ENCODE results near the gene ASIC3.

The ASIC3 gene

GRCh38 chr7:151068069-151068773, 19.9 kb downstream of the ASIC3 start:
- FAIRE-seq (no peak), DNase-seq (ENCODE audit: extremely low spot score, insufficient read length, low read depth) (no peak)

- DNase-seq (ENCODE audit: extremely low spot score, insufficient read length, low read depth) (no peak), FAIRE-seq (no peak)
Measured at GRCh38 chr7:151069841-151070573, 21.7 kb downstream of the ASIC3 start.

DNA sequence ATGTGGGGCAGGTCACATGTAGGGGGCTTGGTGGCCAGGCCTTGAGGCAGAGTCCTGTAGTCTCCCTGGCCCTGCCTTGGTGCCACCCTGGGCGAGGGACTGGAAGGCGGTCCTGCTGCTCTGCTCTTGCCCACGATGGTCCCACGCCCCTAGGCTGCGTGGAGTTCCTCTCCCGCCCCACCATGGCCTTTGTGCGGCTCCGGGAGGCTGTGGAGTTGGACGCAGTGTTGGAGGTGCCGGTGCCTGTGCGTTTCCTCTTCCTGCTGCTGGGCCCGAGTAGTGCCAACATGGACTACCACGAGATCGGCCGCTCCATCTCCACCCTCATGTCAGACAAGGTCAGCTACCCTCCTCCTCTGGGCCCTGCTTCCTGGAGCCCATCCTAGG, 22.2 kb downstream of the ASIC3 start:
- FAIRE-seq (no peak), DNase-seq (ENCODE audit: extremely low spot score, insufficient read length, low read depth) (no peak)

DNA sequence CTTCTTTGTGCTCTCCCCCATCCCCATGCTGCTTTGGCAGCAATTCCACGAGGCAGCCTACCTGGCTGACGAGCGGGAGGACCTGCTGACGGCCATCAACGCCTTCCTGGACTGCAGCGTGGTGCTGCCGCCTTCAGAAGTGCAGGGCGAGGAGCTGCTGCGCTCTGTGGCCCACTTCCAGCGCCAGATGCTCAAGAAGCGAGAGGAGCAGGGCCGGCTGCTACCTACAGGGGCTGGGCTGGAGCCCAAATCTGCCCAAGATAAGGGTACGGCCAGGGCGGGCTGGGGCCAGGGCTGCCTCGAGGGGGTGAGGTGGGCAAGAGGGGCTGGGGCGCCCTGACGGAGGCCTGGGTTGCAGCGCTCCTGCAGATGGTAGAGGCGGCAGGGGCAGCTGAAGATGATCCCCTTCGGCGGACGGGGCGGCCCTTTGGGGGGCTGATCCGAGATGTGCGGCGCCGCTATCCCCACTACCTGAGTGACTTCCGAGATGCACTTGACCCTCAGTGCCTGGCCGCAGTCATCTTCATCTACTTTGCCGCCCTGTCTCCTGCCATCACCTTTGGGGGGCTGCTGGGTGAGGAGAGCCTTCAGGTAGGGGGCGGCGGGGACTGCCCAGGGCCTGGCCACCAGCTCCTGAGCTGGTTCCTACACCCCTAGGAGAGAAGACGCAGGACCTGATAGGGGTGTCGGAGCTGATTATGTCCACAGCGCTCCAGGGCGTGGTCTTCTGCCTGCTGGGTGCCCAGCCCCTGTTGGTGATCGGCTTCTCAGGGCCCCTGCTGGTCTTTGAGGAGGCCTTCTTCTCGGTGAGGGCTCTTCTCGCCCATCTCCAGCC, 22.9 kb downstream of the ASIC3 start:
- DNase-seq (ENCODE audit: extremely low spot score, insufficient read length, low read depth) (no peak), FAIRE-seq (no peak)

GRCh38 chr7:151073990-151074389, 25.7 kb downstream of the ASIC3 start:
- no peak for DNase-seq (ENCODE audit: extremely low spot score, insufficient read length, low read depth)
- no peak for FAIRE-seq

DNA sequence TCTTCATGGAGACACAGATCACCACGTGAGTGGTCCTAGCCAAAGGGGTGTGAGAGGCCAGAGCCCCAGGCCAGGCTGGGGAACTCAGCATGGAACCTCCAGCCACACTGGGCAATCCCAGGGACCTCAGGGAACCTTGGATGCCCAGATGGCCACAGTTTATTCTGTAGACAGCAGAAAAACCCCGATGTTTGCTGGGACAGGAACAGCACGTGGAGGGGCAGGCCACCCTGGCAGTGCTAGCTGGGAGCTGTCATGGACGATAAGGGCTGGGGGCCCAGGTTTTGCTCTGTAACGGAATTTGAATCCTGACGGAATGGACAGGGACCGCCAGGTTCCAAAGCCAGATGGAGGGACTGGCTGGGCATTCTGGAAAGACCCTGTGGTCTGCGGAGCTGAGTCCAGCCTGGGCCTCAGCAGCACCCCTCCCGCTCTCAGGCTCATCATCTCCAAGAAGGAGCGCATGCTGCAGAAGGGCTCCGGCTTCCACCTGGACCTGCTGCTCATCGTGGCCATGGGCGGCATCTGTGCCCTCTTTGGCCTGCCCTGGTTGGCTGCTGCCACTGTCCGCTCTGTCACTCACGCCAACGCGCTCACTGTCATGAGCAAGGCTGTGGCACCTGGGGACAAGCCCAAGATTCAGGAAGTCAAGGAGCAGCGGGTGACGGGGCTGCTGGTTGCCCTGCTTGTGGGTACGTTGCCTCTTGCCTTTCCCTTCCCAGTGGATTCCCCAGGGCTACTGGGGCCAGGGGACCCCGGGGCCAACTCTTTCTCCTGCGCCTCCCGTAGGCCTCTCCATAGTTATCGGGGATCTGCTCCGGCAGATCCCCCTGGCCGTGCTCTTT, 26.7 kb downstream of the ASIC3 start:
- DNase-seq (ENCODE audit: extremely low spot score, insufficient read length, low read depth) (no peak), FAIRE-seq (no peak)

DNA sequence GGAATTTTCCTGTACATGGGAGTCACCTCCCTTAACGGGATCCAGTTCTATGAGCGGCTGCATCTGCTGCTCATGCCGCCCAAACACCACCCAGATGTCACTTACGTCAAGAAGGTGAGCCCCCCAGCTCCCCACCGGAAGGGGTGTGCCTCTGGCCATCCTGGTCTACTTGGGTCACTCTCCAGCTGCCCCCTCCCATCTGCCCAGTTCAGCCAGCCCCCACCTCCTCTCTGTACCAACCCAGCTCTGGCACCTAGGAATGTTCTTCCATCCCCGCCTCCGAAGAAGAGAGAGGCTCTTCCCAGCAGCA, 27.3 kb downstream of the ASIC3 start:
- DNase-seq (ENCODE audit: extremely low spot score, insufficient read length, low read depth), result no peak
- FAIRE-seq, result no peak

DNA sequence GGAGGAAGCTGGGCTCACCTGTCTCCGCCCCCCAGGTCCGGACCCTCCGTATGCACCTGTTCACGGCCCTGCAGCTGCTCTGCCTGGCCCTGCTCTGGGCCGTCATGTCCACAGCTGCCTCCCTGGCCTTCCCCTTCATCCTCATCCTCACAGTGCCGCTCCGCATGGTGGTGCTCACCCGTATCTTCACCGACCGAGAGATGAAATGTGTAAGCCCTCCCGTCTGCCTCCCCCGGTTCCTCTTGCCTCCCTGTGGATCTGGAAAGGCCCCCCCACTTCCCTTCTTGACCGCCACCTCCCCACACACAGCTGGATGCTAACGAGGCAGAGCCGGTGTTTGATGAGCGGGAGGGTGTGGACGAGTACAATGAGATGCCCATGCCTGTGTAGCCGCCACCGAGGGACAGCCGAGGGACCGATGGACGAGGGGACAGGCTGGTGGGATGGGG, 27.7 kb downstream of the ASIC3 start:
- FAIRE-seq (no peak), DNase-seq (ENCODE audit: extremely low spot score, insufficient read length, low read depth) (no peak)

- FAIRE-seq (no peak), DNase-seq (ENCODE audit: extremely low spot score, insufficient read length, low read depth) (no peak)
Measured at GRCh38 chr7:151076863-151077704, 28.8 kb downstream of the ASIC3 start.

- no peak for FAIRE-seq
- no peak for DNase-seq (ENCODE audit: extremely low spot score, insufficient read length, low read depth)
Measured at GRCh38 chr7:151077705-151078232, 29.4 kb downstream of the ASIC3 start.

GRCh38 chr7:151078233-151079040, 30.1 kb downstream of the ASIC3 start:
- no peak for FAIRE-seq
- no peak for DNase-seq (ENCODE audit: extremely low spot score, insufficient read length, low read depth)

DNA sequence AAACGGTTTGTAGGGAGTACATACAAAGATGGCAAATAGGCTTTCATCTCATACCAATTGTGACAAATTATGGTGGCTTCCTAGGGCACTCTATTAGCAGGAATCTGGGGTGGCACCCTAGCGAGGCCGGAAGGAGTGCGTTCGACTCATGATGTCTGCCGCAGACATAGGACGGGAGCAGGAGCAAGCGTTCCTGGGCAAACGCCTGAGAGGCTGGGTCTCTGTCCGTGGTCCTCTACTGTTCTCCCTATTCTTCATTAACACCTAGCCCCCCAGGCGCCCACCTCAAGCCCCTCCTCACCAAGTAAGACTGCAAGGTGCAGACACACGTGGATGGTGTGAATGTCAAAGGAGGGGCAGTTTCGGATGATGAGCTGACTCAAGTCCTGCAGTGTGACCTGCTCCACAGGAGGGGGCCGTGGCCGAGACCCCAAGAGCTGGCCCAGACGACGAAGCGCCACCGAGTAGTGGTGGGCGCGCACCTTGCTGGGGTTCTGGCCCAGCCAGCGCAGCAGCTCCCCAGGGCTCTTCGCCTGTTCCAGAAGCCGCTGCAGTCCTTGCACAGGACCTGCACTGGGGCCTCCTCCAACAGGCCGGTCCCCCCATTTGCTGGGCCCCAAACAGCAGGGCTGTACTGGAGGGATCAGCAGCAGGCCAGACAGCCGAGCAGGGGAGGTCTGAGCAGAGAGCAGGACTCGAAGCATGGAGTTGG, 31.0 kb downstream of the ASIC3 start:
- FAIRE-seq, result no peak
- DNase-seq (ENCODE audit: extremely low spot score, insufficient read length, low read depth), result no peak

GRCh38 chr7:151080067-151080521, 31.8 kb downstream of the ASIC3 start:
- FAIRE-seq, result no peak
- no peak for DNase-seq (ENCODE audit: extremely low spot score, insufficient read length, low read depth)

- DNase-seq (ENCODE audit: extremely low spot score, insufficient read length, low read depth) (peak; percentile 93), FAIRE-seq (peak; percentile 92)
Measured at GRCh38 chr7:151080522-151081169, 32.3 kb downstream of the ASIC3 start, which contains the start of gene FASTK. FASTK (minus strand) TSS chr7:151080809; CDS start chr7:151080766, 43 bp downstream.

GRCh38 chr7:151081170-151082101, 33.1 kb downstream of the ASIC3 start:
- FAIRE-seq (no peak), DNase-seq (ENCODE audit: extremely low spot score, insufficient read length, low read depth) (no peak)

Data from GM18507 (cell line).